Dermis blood vessel endothelial cell (primary cell): Measurements from ENCODE around the gene INSIG2. TPM values are rescaled to one million over a fixed set of nuclear protein-coding genes. Genes with fewer than 3 reads are reported as not detected.
"Not testable (repeated sequence)": the region's sequence is repeated elsewhere in the genome, so short reads cannot be mapped to it uniquely, and the experiment has no call there.

Experiments
- DNase-seq: peaks from one replicate; pipeline ENCODE4 v3.0.0; 2010
- total RNA-seq: library from RNA; depleted of rRNA; stranded (reverse); fragments of >200 nt; gene quantifications from 2 replicates; pipeline ENCODE4 v1.2.3, GENCODE V29; 2014

Gene INSIG2
- total RNA-seq, 1 donor from 2014 or later = 15.5 TPM

GRCh38 chr2:118061135-118061955 lies 26.9 kb upstream of the INSIG2 start:
- DNase-seq = peak; percentile 30

- no peak for DNase-seq
Observed at GRCh38 chr2:118062048-118062447, 26.2 kb upstream of the INSIG2 start.

GRCh38 chr2:118062669-118063068 lies 25.6 kb upstream of the INSIG2 start:
- no peak for DNase-seq

GRCh38 chr2:118065015-118065706 lies 23.1 kb upstream of the INSIG2 start:
- DNase-seq = no peak

- DNase-seq = no peak
Observed at GRCh38 chr2:118065921-118066511, 22.3 kb upstream of the INSIG2 start.

GRCh38 chr2:118077636-118078247 lies 10.5 kb upstream of the INSIG2 start:
- DNase-seq = no peak

GRCh38 chr2:118078734-118079133 lies 9.5 kb upstream of the INSIG2 start:
- DNase-seq = no peak

GRCh38 chr2:118084491-118085089 lies 3.7 kb upstream of the INSIG2 start:
- DNase-seq = no peak

- no peak for DNase-seq
Observed at GRCh38 chr2:118085173-118086023, 2.9 kb upstream of the INSIG2 start.

GRCh38 chr2:118086024-118086633 lies 2.1 kb upstream of the INSIG2 start:
- no peak for DNase-seq

GRCh38 chr2:118089139-118089800 lies 999 bp downstream of the INSIG2 start:
- DNase-seq = peak; percentile 66

- DNase-seq = peak; percentile 32
Observed at GRCh38 chr2:118090387-118091139, 2.3 kb downstream of the INSIG2 start.

- DNase-seq = no peak
Observed at GRCh38 chr2:118091140-118091478, 2.8 kb downstream of the INSIG2 start.

GRCh38 chr2:118091631-118092030 lies 3.4 kb downstream of the INSIG2 start:
- no peak for DNase-seq

GRCh38 chr2:118094102-118094501 lies 5.8 kb downstream of the INSIG2 start:
- DNase-seq = not testable (repeated sequence)

- no peak for DNase-seq
Observed at GRCh38 chr2:118094503-118094902, 6.2 kb downstream of the INSIG2 start.

GRCh38 chr2:118095610-118096009 lies 7.3 kb downstream of the INSIG2 start:
- DNase-seq = no peak

- DNase-seq = peak; percentile 46
Observed at GRCh38 chr2:118097657-118098056, 9.4 kb downstream of the INSIG2 start.

GRCh38 chr2:118098307-118099030 lies 10.2 kb downstream of the INSIG2 start:
- peak; percentile 2 for DNase-seq
